ENCODE results near the gene PRR15L. TPM values are rescaled to one million over a fixed set of nuclear protein-coding genes. Genes with fewer than 3 reads are reported as not detected.

Gene PRR15L
- total and polyA plus RNA-seq, 2 of the 8 experiments (the other 6 are each of a cell fraction or from before 2014, with no cell fraction given), result 0.26 to 1.1 TPM

GRCh38 chr17:47957591-47958490, at the start of gene PRR15L (continued):
- no peak for TF ChIP-seq EGR1 (IDR thresholded peaks at IDR 0.05; ENCODE audit: borderline replicate concordance, low read depth, low read length)
- no peak for TF ChIP-seq CTBP2 (IDR thresholded peaks at IDR 0.05; ENCODE audit: borderline replicate concordance, insufficient read depth, insufficient read length, low read length)
- no peak for TF ChIP-seq CBX8 (IDR thresholded peaks at IDR 0.05; ENCODE audit: borderline replicate concordance, low read depth, low read length)
- no peak for TF ChIP-seq CTCF (IDR thresholded peaks at IDR 0.05; ENCODE audit: control extremely low read depth in 1 of 3, insufficient read depth in 1 of 3, low read depth in 1 of 3, low read length in 3 of 3)
- TF ChIP-seq TAF1 (IDR thresholded peaks at IDR 0.05; ENCODE audit: low read depth, low read length), result 0 out of 2 replicates have a peak, but pooled peaks have one; percentile 9
- TF ChIP-seq NRF1 (IDR thresholded peaks at IDR 0.05; ENCODE audit: low read depth, low read length), result no peak

Data from H1 (cell line).